Frontal cortex (tissue), 4 donors: Measurements from ENCODE around the gene MARCO. TPM values are rescaled to one million over a fixed set of nuclear protein-coding genes. Genes with fewer than 3 reads are reported as not detected.
"Not testable (repeated sequence)": the region's sequence is repeated elsewhere in the genome, so short reads cannot be mapped to it uniquely, and the experiment has no call there.

Experiments used
- DNase-seq, 2 donors: peaks; one replicate each; pipeline ENCODE4 v3.0.0; 2012; ENCODE audit warnings: low spot score in 2 of 2
- FAIRE-seq: peaks from 2 replicates; lab custom pipeline; 2012; peaks lifted over from hg19 to GRCh38; lab: Jason Lieb, UNC
- total RNA-seq: library from RNA; depleted of rRNA; stranded (reverse); fragments of >200 nt; gene quantifications from one replicate; pipeline ENCODE4 v1.2.3, GENCODE V29; 2014
- donor health status: control.
- donor health status: control.
- donor health status: control.

The MARCO gene
- total RNA-seq, 1 donor from 2014 or later, result under 0.01 TPM

DNA sequence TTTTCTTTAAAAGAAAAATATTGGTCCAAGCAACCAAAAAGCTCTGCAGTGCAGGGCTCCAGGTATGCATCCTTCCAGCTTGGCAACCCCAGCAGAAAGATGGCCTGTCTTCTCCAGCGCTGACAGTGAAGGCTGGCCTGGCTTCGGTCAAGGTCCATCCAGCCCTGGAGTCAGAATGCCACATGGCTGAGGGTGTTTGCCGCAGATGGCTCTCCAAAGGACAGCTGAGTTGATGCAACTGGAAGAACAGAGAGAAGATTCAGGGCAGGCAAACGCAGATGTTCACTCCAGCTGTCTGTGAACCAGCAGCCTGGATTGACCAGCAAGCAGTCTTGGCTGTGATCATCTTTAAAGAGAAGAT lies 51.4 kb downstream of the MARCO start:
- DNase-seq (no peak), FAIRE-seq (no peak)

- FAIRE-seq, result no peak
- no peak for DNase-seq
Observed at GRCh38 chr2:118994172-118994700, 52.2 kb downstream of the MARCO start.

- no peak for DNase-seq
- FAIRE-seq, result no peak
Observed at GRCh38 chr2:118994778-118995177, 52.8 kb downstream of the MARCO start.

- not testable (repeated sequence) for FAIRE-seq, DNase-seq
Observed at GRCh38 chr2:119003856-119004255, 61.9 kb downstream of the MARCO start.

DNA sequence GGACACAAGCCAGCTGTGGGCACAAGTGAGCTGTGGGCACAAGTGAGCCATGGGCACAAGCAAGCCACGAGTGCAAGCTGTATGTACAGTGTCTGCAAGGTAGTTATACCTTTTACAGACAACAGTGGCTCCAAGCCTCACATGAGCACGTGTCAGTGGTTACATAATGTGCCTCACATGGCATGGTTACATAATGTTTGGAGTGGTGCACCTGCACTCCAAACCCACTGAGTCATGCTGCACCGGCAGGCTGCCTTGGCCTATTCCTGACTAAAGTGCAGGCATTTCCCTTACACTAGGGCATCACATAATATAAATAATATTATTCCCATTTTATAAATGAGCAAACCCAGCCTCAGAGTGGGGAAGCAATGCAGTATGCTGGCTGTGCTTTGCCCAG lies 62.6 kb downstream of the MARCO start:
- no peak for DNase-seq
- FAIRE-seq, result no peak

DNA sequence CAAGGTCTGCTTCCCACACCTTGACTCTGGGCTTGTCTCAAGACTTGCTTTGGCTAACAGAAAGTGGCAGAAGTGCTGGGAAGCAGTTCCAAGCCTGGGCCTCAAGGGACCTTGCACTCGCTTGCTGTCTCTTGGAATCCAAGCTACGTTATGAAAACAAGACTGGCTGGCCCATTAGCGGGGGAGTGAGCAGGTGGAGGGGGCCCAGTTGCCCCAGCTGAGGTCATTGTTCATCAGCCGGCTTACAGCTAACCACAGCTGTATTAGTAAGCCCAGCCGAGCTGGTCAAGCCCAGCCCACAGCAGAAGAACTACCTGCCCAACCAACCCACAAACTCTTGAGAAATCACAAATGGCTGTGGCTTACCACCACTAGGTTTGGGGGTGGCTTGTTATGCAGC lies 63.1 kb downstream of the MARCO start:
- FAIRE-seq (no peak), DNase-seq (no peak)

- DNase-seq, result no peak
- no peak for FAIRE-seq
Observed at GRCh38 chr2:119005555-119005954, 63.6 kb downstream of the MARCO start.

- FAIRE-seq (no peak), DNase-seq (no peak)
Observed at GRCh38 chr2:119006441-119006840, 64.4 kb downstream of the MARCO start.

DNA sequence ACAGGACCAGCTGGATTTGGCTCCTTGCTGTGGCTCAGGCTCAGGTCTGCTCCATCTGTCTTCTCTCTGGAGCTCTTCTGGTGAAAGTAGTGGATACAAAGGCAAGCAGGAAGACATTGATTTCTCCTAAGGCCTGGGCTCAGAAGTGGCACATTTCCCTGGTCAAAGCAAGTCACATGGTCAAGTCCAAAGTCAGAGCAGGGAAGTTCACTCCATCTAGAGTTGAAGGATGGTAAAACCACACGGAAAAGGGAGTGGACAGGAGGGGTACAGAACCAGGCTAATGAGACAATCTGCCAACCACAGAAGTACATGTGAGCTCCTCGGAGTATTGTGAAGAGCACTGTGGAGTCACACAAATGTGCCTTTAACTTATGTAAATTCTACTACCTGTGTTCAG lies 66.1 kb downstream of the MARCO start:
- no peak for DNase-seq
- FAIRE-seq, result no peak

GRCh38 chr2:119009110-119009509 lies 67.1 kb downstream of the MARCO start:
- FAIRE-seq (no peak), DNase-seq (no peak)

- FAIRE-seq (no peak), DNase-seq (no peak)
Observed at GRCh38 chr2:119010336-119010735, 68.3 kb downstream of the MARCO start.

- no peak for FAIRE-seq
- DNase-seq, result peak; percentile 51 to 74
Observed at GRCh38 chr2:119011162-119011909, 69.3 kb downstream of the MARCO start.

DNA sequence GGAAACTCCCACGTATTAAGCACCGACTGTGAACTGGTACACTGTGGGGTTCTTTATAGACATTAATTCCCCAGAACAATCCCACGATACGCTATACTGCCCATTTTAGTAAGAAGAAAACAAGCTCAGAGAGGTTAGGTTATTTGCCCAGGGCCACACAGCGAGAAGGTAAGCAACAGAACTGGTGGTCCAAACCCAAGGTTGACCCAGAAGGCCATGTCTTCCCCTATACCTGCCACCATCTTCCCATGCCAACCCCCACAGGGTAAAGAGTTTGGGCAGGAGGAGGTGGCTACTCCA lies 69.9 kb downstream of the MARCO start:
- FAIRE-seq, result no peak
- no peak for DNase-seq

DNA sequence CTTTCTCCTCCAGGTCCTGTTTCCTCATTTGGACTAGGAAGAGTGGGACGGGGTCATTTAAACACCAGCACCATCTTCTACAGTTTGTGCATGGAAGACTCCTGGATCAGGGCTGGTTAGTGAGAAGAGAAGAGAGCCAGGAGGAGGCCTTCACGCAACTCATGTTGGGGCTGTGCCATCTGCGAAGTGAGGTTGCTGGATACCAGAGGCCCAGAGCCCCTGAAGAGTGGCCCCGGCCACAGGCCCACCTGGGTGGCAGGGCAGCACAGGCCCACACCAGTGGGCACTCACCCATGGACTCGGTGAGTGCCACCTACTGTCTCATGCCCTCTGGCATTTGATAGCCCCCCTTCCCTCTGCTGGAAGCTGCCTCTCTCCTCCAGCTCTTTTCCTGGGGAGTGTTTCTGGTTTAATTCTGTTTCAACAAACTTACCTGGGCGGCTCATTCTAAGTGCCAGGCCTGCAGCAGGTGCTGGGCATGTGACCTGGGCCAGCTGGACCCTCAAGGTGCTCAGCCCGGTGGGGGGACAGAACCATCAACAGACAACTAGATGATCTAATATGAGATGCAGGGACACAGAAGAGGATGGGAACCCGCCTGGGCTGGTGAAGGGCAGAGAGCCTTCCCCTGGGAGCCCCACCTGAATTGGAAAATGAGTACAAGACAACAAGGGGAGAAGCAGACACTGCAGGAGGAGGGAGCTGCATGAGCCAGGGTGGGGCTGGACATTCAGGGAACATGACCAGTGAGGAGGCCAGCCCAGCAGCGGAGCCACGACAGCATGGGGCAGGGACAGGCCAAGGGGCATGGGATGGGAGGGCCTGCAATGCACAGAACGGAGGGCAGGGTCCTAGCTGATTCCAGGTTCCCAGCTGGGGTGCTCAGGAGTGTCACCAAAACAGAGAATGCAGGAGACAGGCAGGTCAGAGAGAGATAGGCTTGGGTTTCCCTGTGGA lies 70.6 kb downstream of the MARCO start:
- DNase-seq (no peak), FAIRE-seq (no peak)

- FAIRE-seq (no peak), DNase-seq (no peak)
Observed at GRCh38 chr2:119013671-119014070, 71.7 kb downstream of the MARCO start.

GRCh38 chr2:119015845-119016244 lies 73.9 kb downstream of the MARCO start:
- DNase-seq (no peak), FAIRE-seq (no peak)

DNA sequence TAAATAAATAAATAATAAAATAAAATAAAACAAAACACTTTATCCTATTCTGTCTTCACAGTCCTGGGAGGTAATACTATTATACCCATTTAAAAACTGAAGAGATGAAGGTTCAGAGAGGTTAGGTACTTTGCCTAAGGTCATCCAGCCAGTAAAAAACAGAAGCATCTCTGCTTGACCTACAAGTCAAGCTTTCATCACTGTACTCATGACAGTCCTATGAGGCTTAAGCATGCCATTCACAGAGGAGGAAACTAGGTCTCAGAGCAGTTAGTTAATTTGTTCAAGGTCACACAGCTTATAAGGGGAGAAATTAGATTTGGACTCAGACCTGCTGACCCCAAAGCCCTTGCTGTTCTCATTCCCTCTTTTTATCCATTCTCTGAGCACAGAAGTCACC lies 77.5 kb downstream of the MARCO start:
- DNase-seq, result no peak
- FAIRE-seq, result no peak

GRCh38 chr2:119022678-119023077 lies 80.7 kb downstream of the MARCO start:
- DNase-seq (no peak), FAIRE-seq (no peak)

GRCh38 chr2:119023534-119023933 lies 81.5 kb downstream of the MARCO start:
- no peak for DNase-seq
- FAIRE-seq, result no peak

DNA sequence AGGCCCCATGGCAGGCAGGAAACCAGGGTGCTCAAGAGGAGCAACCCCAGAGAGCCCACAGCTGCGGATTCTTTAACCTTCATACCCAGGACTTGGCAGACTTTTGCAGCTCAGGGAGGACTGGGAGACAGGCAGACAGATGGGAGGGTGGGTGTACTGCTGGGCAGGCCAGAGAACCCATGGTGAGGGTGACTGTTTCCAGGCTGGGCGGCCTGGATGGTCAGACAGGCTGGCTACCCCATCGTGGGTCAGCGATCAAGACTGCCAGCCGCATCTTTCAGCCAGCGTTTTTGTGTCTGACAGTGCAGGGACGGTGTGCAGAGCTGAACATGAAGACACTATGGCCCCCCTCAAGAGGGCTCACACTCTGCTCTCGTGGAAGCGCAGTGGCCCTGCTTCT lies 82.2 kb downstream of the MARCO start:
- no peak for FAIRE-seq
- no peak for DNase-seq

GRCh38 chr2:119024568-119024967 lies 82.6 kb downstream of the MARCO start:
- FAIRE-seq, result no peak
- no peak for DNase-seq
